BE2C (cell line): ENCODE data around the gene CCNL2.

Source experiments
- DNase-seq: peaks from one replicate; pipeline ENCODE4 v3.0.0-alpha.2; 2020
- H3K27me3 ChIP-seq: fragments of 250-450 bp; sonication (Bioruptor Pico); 2 replicates; pipeline ENCODE4 v1.5.1; 2020; ENCODE audit warnings: mild to moderate bottlenecking
- H3K36me3 ChIP-seq: fragments of 250-450 bp; sonication (Bioruptor Pico); 2 replicates; pipeline ENCODE4 v1.5.1; 2020; ENCODE audit warnings: mild to moderate bottlenecking
- H3K4me1 ChIP-seq: fragments of 250-450 bp; sonication (Bioruptor Pico); 2 replicates; pipeline ENCODE4 v1.5.1; 2020
- H3K4me3 ChIP-seq: 2 replicates; pipeline ENCODE4 v1.5.1; 2011; ENCODE audit warnings: low read depth, low read length
- H3K9me3 ChIP-seq: fragments of 250-450 bp; sonication (Bioruptor Pico); 2 replicates; pipeline ENCODE4 v1.5.1; 2020
- TF ChIP-seq, protein P1 (sequence below): IDR thresholded peaks from 2 replicates; pipeline ENCODE4 v1.5.1; 2012; ENCODE audit warnings: mild to moderate bottlenecking, low read depth, low read length

The CCNL2 gene

DNA sequence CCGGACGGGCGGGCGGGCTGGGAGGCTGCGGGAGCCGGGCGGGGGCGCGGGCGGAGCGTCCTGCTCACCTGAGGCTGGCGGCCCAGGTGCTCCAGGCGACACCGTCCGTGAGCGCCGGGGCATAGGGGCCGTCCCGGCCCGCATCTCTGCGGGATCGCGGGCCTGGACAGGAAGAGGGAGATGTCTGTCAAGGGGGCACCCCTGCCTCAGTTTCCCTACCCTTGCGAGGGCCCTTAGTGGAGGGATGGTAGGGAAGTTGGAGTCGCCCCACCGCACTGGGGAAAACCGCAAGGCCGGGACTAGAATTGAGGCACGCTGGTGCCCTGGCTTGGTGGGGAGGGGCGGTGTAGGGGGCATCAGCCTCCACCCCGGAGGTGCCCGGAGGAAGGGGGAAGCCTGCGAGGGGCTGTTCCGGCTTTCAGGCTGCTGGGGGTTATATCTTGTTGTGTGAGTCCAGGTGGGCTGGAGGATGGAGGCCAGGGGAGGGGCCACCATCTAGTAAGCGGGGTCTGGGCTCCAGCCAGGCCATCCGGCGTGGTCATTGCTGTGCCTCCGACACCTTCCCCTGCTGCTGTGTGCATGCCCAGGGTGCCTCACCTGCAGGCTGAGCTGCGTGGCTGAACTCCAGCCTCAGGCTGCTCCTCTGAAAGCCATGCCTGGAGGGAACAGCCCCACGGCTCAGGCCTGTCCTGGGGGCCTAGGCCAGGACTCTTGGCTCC is 36.9 kb upstream of the CCNL2 start:
- Histone ChIP-seq H3K4me1 (peaks cover 41% of the 10 kb centered on the region), H3K36me3 (no peaks in the 10 kb centered on the region), H3K4me3 (peak overlapping the region; percentile 58), H3K9me3 (no peaks in the 10 kb centered on the region), H3K27me3 (no peaks in the 10 kb centered on the region)
- DNase-seq = peak; percentile 20
- TF ChIP-seq, protein P1, sequence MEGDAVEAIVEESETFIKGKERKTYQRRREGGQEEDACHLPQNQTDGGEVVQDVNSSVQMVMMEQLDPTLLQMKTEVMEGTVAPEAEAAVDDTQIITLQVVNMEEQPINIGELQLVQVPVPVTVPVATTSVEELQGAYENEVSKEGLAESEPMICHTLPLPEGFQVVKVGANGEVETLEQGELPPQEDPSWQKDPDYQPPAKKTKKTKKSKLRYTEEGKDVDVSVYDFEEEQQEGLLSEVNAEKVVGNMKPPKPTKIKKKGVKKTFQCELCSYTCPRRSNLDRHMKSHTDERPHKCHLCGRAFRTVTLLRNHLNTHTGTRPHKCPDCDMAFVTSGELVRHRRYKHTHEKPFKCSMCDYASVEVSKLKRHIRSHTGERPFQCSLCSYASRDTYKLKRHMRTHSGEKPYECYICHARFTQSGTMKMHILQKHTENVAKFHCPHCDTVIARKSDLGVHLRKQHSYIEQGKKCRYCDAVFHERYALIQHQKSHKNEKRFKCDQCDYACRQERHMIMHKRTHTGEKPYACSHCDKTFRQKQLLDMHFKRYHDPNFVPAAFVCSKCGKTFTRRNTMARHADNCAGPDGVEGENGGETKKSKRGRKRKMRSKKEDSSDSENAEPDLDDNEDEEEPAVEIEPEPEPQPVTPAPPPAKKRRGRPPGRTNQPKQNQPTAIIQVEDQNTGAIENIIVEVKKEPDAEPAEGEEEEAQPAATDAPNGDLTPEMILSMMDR = no peak

DNA sequence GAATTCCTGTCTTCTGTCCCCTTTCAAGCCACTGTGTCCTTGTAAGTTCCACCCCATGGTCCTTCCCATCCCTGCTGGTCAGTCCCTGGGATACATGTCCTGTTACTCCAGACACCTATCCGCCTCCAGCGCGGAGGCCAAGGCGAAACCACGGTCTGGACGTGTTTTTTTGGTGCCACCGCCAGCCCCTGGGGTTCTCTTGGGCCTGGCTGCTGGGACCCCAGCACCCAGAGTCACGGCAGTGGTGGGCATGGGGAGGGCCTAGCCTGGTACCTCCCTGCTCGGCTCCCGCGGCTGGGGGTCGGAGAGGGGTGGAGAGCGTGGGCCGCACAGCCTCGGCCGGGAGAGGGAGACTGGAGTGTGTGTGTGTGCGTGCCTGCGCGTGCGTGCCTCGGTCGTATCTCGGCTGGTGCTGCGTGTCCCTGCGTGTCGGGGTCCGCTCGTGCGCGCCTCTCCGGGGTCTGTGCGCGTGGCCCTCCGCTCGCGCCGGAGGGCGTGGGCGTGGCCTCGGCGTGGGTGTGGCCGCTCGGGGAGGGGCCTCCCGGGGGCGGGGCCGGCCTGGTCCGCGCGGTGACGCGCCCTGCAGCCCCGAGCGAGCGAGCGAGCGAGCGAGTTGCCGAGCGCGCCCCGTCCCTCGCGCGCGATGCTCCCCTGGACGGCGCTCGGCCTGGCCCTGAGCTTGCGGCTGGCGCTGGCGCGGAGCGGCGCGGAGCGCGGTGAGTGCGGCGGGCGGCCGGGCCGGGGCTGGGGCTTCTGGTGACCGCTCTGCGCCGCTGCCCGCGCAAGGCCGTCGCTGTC is 36.2 kb upstream of the CCNL2 start, which contains the start of gene VWA1:
Gene VWA1 (plus strand): TSS at position 585 of the 798 bp plus-strand sequence. CDS start 59 bp downstream, at position 644.
- peak; percentile 88 for DNase-seq
- H3K36me3 ChIP-seq = no peaks in the 10 kb centered on the region
- H3K4me1 ChIP-seq = peaks cover 46% of the 10 kb centered on the region
- H3K4me3 ChIP-seq = peak within 1 kb of the TSS; percentile 58
- no peaks in the 10 kb centered on the region for H3K9me3 ChIP-seq
- TF ChIP-seq, protein P1 = no peak; the same call in 1 of the 2 replicates
- H3K27me3 ChIP-seq = no peaks in the 10 kb centered on the region

DNA sequence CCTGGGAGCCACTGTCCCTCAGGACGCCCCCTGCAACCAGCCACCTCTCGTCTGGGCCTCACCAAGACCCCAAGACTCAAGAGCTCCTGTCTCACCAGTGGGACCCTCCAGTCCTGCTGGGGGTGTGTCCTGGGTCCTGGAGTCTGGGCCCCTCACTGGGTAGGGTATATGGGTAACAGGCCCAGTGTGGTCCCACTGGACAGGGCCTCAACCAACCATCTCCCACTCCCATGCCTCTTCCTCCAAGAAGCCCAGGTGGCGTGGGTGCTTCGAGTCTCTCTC is 35.6 kb upstream of the CCNL2 start:
- H3K4me3 ChIP-seq = peak overlapping the region; percentile 56

DNA sequence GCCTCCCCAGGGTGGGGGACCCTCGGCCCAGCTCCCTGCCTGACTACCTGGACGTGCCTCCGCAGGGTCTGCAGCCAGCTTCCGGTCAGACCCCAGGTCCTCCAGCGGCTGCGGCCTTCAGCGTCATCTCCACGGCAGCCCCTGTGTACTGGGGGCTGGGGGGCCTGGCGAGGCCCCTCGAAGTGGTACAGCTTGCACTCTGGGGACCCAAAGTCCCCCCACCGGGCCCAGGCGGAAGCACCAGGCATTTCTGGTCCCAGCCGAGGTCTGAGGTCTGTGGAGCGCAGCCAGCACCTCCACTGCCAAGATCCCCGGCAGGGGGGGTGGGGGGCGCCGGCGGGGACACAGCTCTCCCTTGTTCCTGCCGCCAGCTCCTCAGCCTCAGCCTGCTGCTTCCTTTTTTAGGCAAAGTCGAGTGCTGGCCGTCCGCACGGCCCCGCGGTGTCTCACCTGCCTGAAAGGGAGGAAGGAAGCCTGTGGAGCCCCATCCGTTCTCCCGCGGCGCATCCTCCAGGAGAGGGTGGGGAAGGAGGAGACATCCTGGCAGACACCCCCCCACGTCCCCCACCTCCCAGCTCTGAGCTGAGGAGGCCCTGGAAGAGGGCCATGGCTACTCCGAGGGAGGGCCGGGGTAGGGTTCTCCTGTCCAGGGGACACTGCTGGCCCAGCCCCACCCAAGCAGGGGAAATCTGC is 35.1 kb upstream of the CCNL2 start:
- peaks cover 47% of the 10 kb centered on the region for H3K4me1 ChIP-seq
- no peaks in the 10 kb centered on the region for H3K9me3 ChIP-seq
- H3K27me3 ChIP-seq = no peaks in the 10 kb centered on the region
- no peak overlapping the region for H3K4me3 ChIP-seq
- TF ChIP-seq, protein P1 = no peak
- H3K36me3 ChIP-seq = no peaks in the 10 kb centered on the region
- DNase-seq = peak; percentile 16

More for the DNA sequence above, 35.6 kb upstream of the CCNL2 start:
- Histone ChIP-seq H3K36me3 (no peaks in the 10 kb centered on the region), H3K4me1 (peaks cover 47% of the 10 kb centered on the region), H3K9me3 (no peaks in the 10 kb centered on the region), H3K27me3 (no peaks in the 10 kb centered on the region)
- no peak for DNase-seq
- TF ChIP-seq, protein P1 = no peak

DNA sequence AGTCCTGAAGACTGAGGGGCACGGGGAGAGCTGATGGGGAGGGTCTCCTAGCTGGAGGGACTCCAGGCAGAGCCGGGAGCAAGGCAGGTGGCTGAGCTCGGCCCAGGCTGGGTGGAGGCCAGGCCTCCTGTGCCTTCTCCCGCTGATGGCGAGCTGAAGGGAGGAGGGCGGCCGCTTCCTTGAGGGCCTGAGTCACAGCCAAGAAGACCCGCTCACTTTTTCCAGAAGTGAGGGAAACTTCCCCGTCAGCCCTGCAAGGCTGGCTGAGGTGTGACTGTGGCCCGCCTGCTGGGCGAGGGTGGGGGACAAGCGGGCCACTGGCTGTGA is 34.6 kb upstream of the CCNL2 start:
- peaks cover 47% of the 10 kb centered on the region for H3K4me1 ChIP-seq
- no peak overlapping the region for H3K4me3 ChIP-seq

More for the DNA sequence above, 34.6 kb upstream of the CCNL2 start:
- Histone ChIP-seq H3K9me3 (no peaks in the 10 kb centered on the region), H3K36me3 (no peaks in the 10 kb centered on the region), H3K27me3 (no peaks in the 10 kb centered on the region)
- TF ChIP-seq, protein P1 = no peak
- DNase-seq = peak; percentile 30
